CD1c-positive myeloid dendritic cell (primary cell): ENCODE results near the gene WIPF2.
"Not testable (repeated sequence)": the region's sequence is repeated elsewhere in the genome, so short reads cannot be mapped to it uniquely, and the experiment has no call there.

Experiments used
- DNase-seq: peaks from one replicate; pipeline ENCODE4 v3.0.0-alpha.2; 2016; ENCODE audit errors: extremely low spot score

The WIPF2 gene

GRCh38 chr17:40192961-40193360, 26.1 kb upstream of the WIPF2 start:
- no peak for DNase-seq

- DNase-seq: no peak
Observed at GRCh38 chr17:40194821-40195220, 24.3 kb upstream of the WIPF2 start.

- DNase-seq: no peak
Observed at GRCh38 chr17:40197550-40197949, 21.6 kb upstream of the WIPF2 start.

- not testable (repeated sequence) for DNase-seq
Observed at GRCh38 chr17:40197965-40198456, 21.1 kb upstream of the WIPF2 start.

- DNase-seq: no peak
Observed at GRCh38 chr17:40198576-40198975, 20.5 kb upstream of the WIPF2 start.

- DNase-seq: no peak
Observed at GRCh38 chr17:40203131-40203530, 16.0 kb upstream of the WIPF2 start.

- not testable (repeated sequence) for DNase-seq
Observed at GRCh38 chr17:40206193-40206592, 12.9 kb upstream of the WIPF2 start.

- DNase-seq: no peak
Observed at GRCh38 chr17:40209404-40210093, 9.6 kb upstream of the WIPF2 start.

- not testable (repeated sequence) for DNase-seq
Observed at GRCh38 chr17:40213914-40214313, 5.2 kb upstream of the WIPF2 start.

GRCh38 chr17:40218006-40218739, 931 bp upstream of the WIPF2 start:
- DNase-seq: no peak

- DNase-seq: peak; percentile 42
Observed at GRCh38 chr17:40219594-40220338, 662 bp downstream of the WIPF2 start.

- DNase-seq: no peak
Observed at GRCh38 chr17:40224718-40225550, 5.8 kb downstream of the WIPF2 start.

GRCh38 chr17:40229146-40229545, 10.0 kb downstream of the WIPF2 start:
- not testable (repeated sequence) for DNase-seq

GRCh38 chr17:40230670-40231069, 11.6 kb downstream of the WIPF2 start:
- DNase-seq: no peak

- not testable (repeated sequence) for DNase-seq
Observed at GRCh38 chr17:40231928-40232327, 12.8 kb downstream of the WIPF2 start.

- no peak for DNase-seq
Observed at GRCh38 chr17:40241252-40241834, 22.2 kb downstream of the WIPF2 start.

GRCh38 chr17:40242774-40243173, 23.7 kb downstream of the WIPF2 start:
- no peak for DNase-seq

GRCh38 chr17:40243761-40244160, 24.7 kb downstream of the WIPF2 start:
- DNase-seq: no peak

GRCh38 chr17:40244255-40244654, 25.2 kb downstream of the WIPF2 start:
- no peak for DNase-seq

- DNase-seq: no peak
Observed at GRCh38 chr17:40247926-40248495, 28.9 kb downstream of the WIPF2 start.

- no peak for DNase-seq
Observed at GRCh38 chr17:40248507-40248906, 29.4 kb downstream of the WIPF2 start.
